Measurements from ENCODE around the gene NMB.
A peak's percentile ranks its signal among the peaks of the same experiment; 100 is the strongest.
"Not testable (repeated sequence)": the region's sequence is repeated elsewhere in the genome, so short reads cannot be mapped to it uniquely, and the experiment has no call there.

Gene NMB

GRCh38 chr15:84658080-84658787, at the start of gene NMB:
Gene NMB, minus strand, starts transcription at chr15:84658199. Its CDS starts 47 bp downstream, at chr15:84658152.
- peaks cover 13% of the 10 kb centered on the region for H3K36me3 Mint-ChIP-seq
- peaks cover 12% of the 10 kb centered on the region for H3K27me3 Mint-ChIP-seq
- H3K27ac Mint-ChIP-seq: peak within 1 kb of the TSS; percentile 85
- DNase-seq: peak; percentile 88
- H3K9me3 Mint-ChIP-seq: no peaks in the 10 kb centered on the region
- CTCF ChIA-PET: interaction anchor here (0.7 to 2.4 kb wide), 11 partner anchors 9 to 220 kb away, joined by 3 to 7 read pairs (median 3); partner anchors contain the start of gene SEC11A
- peaks cover 42% of the 10 kb centered on the region for H3K4me1 Mint-ChIP-seq
- H3K4me3 Mint-ChIP-seq: peak within 1 kb of the TSS; percentile 70

GRCh38 chr15:84703808-84704207, 45.8 kb upstream of the NMB start:
- H3K4me3 Mint-ChIP-seq: no peak overlapping the region
- H3K36me3 Mint-ChIP-seq: peaks cover 33% of the 10 kb centered on the region
- no peak overlapping the region for H3K27ac Mint-ChIP-seq

GRCh38 chr15:84702961-84703482, 45.0 kb upstream of the NMB start:
- H3K27me3 Mint-ChIP-seq: no peaks in the 10 kb centered on the region
- H3K36me3 Mint-ChIP-seq: peaks cover 25% of the 10 kb centered on the region
- no peak for DNase-seq
- CTCF ChIA-PET: interaction anchor here (0.9 kb wide), 1 partner anchor 45 kb away, joined by 3 read pairs; no protein-coding TSS in a partner anchor
- no peaks in the 10 kb centered on the region for H3K9me3 Mint-ChIP-seq
- H3K27ac Mint-ChIP-seq: no peak overlapping the region
- H3K4me1 Mint-ChIP-seq: peaks cover 48% of the 10 kb centered on the region
- no peak overlapping the region for H3K4me3 Mint-ChIP-seq

More at GRCh38 chr15:84703808-84704207, 45.8 kb upstream of the NMB start:
- no peaks in the 10 kb centered on the region for H3K9me3 Mint-ChIP-seq
- no peaks in the 10 kb centered on the region for H3K27me3 Mint-ChIP-seq
- CTCF ChIA-PET: interaction anchor here (0.9 kb wide), 1 partner anchor 45 kb away, joined by 3 read pairs; no protein-coding TSS in a partner anchor
- DNase-seq: no peak
- peaks cover 50% of the 10 kb centered on the region for H3K4me1 Mint-ChIP-seq

GRCh38 chr15:84699538-84700191, 41.7 kb upstream of the NMB start:
- Mint-ChIP-seq H3K4me3 (no peak overlapping the region), H3K27me3 (no peaks in the 10 kb centered on the region), H3K4me1 (peaks cover 48% of the 10 kb centered on the region), H3K9me3 (no peaks in the 10 kb centered on the region), H3K36me3 (peaks cover 17% of the 10 kb centered on the region), H3K27ac (no peak overlapping the region)
- CTCF ChIA-PET: no interaction called here
- no peak for DNase-seq

GRCh38 chr15:84697236-84697990, 39.4 kb upstream of the NMB start:
- Mint-ChIP-seq H3K4me1 (peaks cover 31% of the 10 kb centered on the region), H3K36me3 (peaks cover 10% of the 10 kb centered on the region), H3K27me3 (no peaks in the 10 kb centered on the region), H3K27ac (no peak overlapping the region), H3K9me3 (no peaks in the 10 kb centered on the region), H3K4me3 (no peak overlapping the region)
- CTCF ChIA-PET: interaction anchor here (0.8 kb wide), 1 partner anchor 13 kb away, joined by 3 read pairs; no protein-coding TSS in a partner anchor
- no peak for DNase-seq

- Mint-ChIP-seq H3K27ac (no peak overlapping the region), H3K4me1 (peaks cover 31% of the 10 kb centered on the region), H3K4me3 (no peak overlapping the region), H3K9me3 (no peaks in the 10 kb centered on the region), H3K27me3 (no peaks in the 10 kb centered on the region), H3K36me3 (peaks cover 13% of the 10 kb centered on the region)
- CTCF ChIA-PET: no interaction called here
- no peak for DNase-seq
Measured at GRCh38 chr15:84696757-84697156, 38.8 kb upstream of the NMB start.

GRCh38 chr15:84690342-84690741, 32.3 kb upstream of the NMB start:
- no peak for DNase-seq
- no peaks in the 10 kb centered on the region for H3K9me3 Mint-ChIP-seq
- no peak overlapping the region for H3K4me3 Mint-ChIP-seq
- H3K27ac Mint-ChIP-seq: no peak overlapping the region
- peaks cover 39% of the 10 kb centered on the region for H3K36me3 Mint-ChIP-seq
- CTCF ChIA-PET: no interaction called here
- no peaks in the 10 kb centered on the region for H3K27me3 Mint-ChIP-seq
- H3K4me1 Mint-ChIP-seq: no peaks in the 10 kb centered on the region

GRCh38 chr15:84689858-84690257, 31.9 kb upstream of the NMB start:
- H3K36me3 Mint-ChIP-seq: peaks cover 41% of the 10 kb centered on the region
- H3K4me1 Mint-ChIP-seq: no peaks in the 10 kb centered on the region

GRCh38 chr15:84686446-84686845, 28.4 kb upstream of the NMB start:
- H3K27me3 Mint-ChIP-seq, H3K4me3 Mint-ChIP-seq, DNase-seq, H3K9me3 Mint-ChIP-seq, H3K4me1 Mint-ChIP-seq, CTCF ChIA-PET, H3K27ac Mint-ChIP-seq: not testable (repeated sequence)
- peaks cover 54% of the 10 kb centered on the region for H3K36me3 Mint-ChIP-seq

More at GRCh38 chr15:84689858-84690257, 31.9 kb upstream of the NMB start:
- H3K4me3 Mint-ChIP-seq: no peak overlapping the region
- DNase-seq: no peak
- H3K27me3 Mint-ChIP-seq: no peaks in the 10 kb centered on the region
- CTCF ChIA-PET: no interaction called here
- no peak overlapping the region for H3K27ac Mint-ChIP-seq
- no peaks in the 10 kb centered on the region for H3K9me3 Mint-ChIP-seq

GRCh38 chr15:84685304-84685703, 27.3 kb upstream of the NMB start:
- H3K27me3 Mint-ChIP-seq: no peaks in the 10 kb centered on the region
- DNase-seq: no peak
- H3K4me3 Mint-ChIP-seq: no peak overlapping the region
- no peaks in the 10 kb centered on the region for H3K4me1 Mint-ChIP-seq
- H3K36me3 Mint-ChIP-seq: peaks cover 49% of the 10 kb centered on the region
- CTCF ChIA-PET: interaction anchor here (0.7 kb wide), 1 partner anchor 94 kb away, joined by 3 read pairs; no protein-coding TSS in a partner anchor
- H3K9me3 Mint-ChIP-seq: no peaks in the 10 kb centered on the region
- no peak overlapping the region for H3K27ac Mint-ChIP-seq

- Mint-ChIP-seq H3K4me1 (no peaks in the 10 kb centered on the region), H3K4me3 (no peak overlapping the region), H3K27ac (no peak overlapping the region), H3K27me3 (no peaks in the 10 kb centered on the region), H3K9me3 (no peaks in the 10 kb centered on the region), H3K36me3 (peaks cover 50% of the 10 kb centered on the region)
- DNase-seq: no peak
- CTCF ChIA-PET: no interaction called here
Measured at GRCh38 chr15:84684092-84684491, 26.1 kb upstream of the NMB start.

- H3K27ac Mint-ChIP-seq: peak overlapping the region; percentile 42
- H3K9me3 Mint-ChIP-seq: no peaks in the 10 kb centered on the region
- no peak overlapping the region for H3K4me3 Mint-ChIP-seq
- H3K4me1 Mint-ChIP-seq: no peaks in the 10 kb centered on the region
- peaks cover 45% of the 10 kb centered on the region for H3K36me3 Mint-ChIP-seq
- DNase-seq: no peak
- CTCF ChIA-PET: no interaction called here
- H3K27me3 Mint-ChIP-seq: no peaks in the 10 kb centered on the region
Measured at GRCh38 chr15:84681831-84682230, 23.8 kb upstream of the NMB start.

- peaks cover 57% of the 10 kb centered on the region for H3K36me3 Mint-ChIP-seq
- no peak overlapping the region for H3K27ac Mint-ChIP-seq
- CTCF ChIA-PET: interaction anchor here (1.3 kb wide), 1 partner anchor 73 kb away, joined by 3 read pairs; no protein-coding TSS in a partner anchor
- no peaks in the 10 kb centered on the region for H3K9me3 Mint-ChIP-seq
- H3K4me3 Mint-ChIP-seq: no peak overlapping the region
- DNase-seq: no peak
- no peaks in the 10 kb centered on the region for H3K27me3 Mint-ChIP-seq
- peaks cover 4% of the 10 kb centered on the region for H3K4me1 Mint-ChIP-seq
Measured at GRCh38 chr15:84671211-84671610, 13.2 kb upstream of the NMB start.

- Mint-ChIP-seq H3K36me3 (peaks cover 60% of the 10 kb centered on the region), H3K27ac (peak overlapping the region; percentile 0), H3K4me1 (peaks cover 2% of the 10 kb centered on the region), H3K9me3 (no peaks in the 10 kb centered on the region), H3K27me3 (no peaks in the 10 kb centered on the region), H3K4me3 (no peak overlapping the region)
- no peak for DNase-seq
- CTCF ChIA-PET: no interaction called here
Measured at GRCh38 chr15:84669726-84670125, 11.7 kb upstream of the NMB start.

Data from activated naive CD4-positive, alpha-beta T cell treated with anti-CD3 and anti-CD28 coated beads, Interleukin-2, amount 10 ng/mL, durations not matched to agents 7 days and 5 days (primary cell).